HG03196 (cell line): ENCODE results near the gene ARFGAP3.
A peak's percentile ranks its signal among the peaks of the same experiment; 100 is the strongest.

ENCODE experiments used
- ATAC-seq: cut with Tn5 transposase; IDR thresholded peaks from one replicate; pipeline ENCODE4 v1.9.1; 2021; ENCODE audit not compliant: unreplicated experiment

ARFGAP3 gene

DNA sequence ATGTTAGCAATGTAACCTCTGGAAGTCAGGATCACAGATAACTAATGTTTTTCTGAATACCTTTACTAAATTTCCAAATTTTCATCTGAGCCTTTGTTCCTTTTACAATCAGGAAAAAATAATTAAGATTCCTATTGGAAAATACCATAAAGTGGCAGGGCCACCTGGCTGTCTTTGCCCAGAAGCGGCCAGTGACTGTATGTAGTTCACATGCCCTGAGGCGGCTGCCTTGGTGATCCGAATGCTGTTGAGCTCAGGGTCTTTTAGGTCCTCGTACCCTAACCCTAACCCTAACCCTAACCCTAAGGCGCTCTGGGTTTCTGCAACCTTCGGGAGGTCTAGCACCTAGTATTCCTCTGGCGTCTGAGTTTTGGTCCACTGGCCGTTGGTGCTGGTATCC, 8.5 kb upstream of the ARFGAP3 start:
- no peak for ATAC-seq

DNA sequence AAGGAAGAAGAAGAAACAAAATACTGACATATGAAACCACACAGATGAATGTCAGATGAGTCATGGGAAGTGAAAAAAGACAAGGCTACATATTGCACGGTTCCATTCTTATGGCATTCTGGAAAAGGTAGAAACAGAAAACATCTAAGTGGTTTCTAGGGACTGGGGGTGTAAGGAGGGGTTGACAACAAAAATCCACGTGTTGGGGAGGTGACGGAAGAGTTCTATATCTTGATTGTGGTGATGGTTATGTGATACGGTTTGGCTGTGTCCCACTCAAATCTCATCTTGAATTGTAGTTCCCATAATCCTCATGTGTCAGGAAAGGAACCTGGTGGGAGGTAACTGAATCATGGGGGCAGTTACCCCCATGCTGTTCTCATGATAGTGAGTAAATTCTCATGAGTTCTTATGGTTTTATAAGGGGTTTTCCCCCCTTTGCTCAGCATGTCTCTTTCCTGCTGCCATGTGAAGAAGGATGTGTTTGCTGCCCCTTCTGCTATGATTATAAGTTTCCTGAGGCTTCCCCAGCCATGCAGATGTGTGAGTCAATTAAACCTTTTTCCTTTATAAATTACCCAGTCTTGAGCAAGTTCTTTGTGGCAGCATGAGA, 6.4 kb upstream of the ARFGAP3 start:
- no peak for ATAC-seq

DNA sequence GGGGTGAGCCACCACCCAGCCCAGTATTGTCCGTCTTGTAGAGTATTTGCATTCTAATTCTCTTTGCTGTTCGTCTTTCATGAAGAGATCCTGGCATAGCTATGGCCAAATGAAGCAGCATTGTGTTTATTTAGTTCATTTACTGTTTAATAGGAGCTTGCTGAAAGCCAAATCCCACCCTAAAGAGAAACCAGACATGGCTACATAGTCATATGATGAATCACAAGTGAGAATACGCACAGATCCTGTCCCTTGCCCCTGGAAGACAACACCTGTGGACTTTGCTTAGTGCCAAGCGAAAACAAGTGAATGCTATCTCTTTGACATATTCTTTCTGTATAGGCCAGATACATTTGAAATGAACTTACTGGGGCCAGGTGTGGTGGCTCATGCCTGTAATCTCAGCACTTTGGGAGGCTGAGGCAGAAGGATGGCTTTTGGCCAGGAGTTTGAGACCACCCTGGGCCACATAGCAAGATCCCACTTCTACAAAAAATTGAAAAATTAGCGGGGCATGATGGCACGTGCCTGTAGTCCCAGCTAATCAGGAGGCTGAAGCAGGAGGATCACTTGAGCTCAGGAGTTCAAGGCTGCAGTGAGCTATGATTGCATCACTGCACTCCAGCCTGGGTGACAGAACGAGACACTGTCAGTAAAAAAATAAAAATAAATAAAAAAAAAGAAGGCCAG, 5.1 kb upstream of the ARFGAP3 start:
- no peak for ATAC-seq

DNA sequence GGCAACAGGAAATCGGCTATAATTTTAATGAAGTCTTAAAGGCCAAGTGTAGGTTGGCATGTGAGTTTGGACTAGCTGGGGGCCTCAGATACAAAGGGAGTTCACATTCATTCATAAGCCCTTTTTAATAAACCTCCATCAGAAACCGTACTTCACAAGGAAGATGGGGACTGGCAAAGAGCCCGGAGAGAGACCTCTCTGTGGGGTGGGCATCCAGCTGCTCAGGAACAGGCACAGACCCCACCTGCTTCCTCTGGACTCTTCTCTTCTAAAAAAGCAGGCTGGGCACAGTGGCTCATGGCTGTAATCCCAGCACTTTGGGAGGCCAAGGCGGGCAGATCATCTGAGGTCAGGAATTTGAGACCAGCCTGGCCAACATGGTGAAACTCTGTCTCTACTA, 3.9 kb upstream of the ARFGAP3 start:
- ATAC-seq, result no peak

DNA sequence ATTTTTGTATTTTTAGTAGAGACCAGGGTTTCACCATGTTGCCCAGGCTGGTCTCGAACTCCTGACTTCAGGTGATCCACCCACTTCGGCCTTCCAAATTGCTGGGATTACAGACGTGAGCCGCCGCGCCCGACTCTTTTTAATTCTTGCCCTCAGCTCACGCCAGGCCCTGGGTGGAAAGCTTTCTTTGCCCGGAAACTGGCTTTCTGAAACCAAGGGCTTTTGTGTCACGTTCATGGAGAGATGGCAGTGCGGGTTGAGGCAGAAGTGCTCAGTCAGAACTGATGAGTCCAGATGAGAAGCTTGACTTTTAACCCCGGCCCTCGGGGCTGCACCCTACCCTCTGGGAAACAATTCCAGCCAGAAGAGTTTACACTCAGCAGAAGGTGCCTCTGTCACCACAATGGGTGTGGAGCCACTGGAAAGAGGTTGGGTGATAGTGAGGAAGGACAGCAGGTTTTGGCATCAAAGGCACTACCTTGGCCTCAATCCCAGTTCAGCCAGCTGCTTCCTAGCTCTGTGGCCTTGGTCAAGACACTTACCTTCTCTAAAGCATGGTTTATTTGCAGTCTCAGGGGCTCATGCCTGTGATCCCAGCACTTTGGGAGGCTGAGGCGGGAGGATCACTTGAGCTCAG, 890 bp upstream of the ARFGAP3 start:
- ATAC-seq, result no peak

DNA sequence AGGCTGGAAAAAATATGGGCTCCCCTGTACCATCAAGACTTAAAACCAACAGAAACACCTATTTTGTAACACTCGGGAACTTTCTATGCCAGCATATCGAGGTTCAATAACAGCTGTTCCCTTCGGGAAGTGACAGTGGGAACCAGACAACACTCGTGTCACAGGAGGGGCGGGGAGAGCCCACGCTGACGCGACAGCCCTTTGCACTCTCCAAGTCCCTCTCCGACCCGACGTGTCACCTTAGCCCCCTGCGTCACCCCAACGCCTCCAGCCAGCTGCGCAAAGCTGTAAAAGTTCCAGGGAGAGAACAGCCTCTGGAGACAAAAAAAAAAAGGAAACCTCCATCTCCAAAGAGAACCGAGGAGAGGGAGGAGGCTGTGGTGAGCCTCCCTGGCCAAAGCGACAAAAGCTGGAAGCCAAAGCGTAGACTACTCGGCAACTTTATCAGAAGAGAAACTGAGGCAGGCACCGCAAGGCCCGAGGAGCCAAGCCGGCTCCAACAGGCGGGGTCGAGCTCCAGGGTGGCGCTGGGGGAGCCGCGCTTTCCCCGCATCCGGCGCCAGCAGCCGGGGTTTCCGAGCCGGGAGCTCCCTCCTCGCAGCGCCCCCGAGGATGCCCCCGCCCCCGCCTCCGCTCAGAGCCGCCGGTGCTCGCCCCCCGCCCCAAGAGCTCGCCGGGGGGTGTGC, 751 bp downstream of the ARFGAP3 start:
- ATAC-seq, result peak; percentile 21

DNA sequence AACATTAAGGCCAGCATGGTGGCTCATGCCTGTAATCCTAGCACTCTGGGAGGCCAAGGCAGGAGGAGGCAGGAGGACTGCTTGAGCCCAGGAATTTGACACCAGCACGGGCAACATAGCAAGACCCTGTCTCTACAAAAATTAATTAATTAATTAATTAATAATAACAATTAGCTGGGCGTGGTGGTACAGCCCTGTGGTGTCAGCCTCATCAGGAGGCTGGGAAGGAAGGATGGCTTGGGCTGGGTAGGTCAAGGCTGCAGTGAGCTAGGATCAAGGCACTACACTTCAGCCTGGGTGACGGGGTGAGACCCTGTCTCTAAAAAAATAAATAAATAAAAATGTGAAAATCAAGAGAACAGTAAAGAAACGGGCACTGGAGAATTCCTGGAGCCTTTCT, 1.4 kb downstream of the ARFGAP3 start:
- no peak for ATAC-seq

DNA sequence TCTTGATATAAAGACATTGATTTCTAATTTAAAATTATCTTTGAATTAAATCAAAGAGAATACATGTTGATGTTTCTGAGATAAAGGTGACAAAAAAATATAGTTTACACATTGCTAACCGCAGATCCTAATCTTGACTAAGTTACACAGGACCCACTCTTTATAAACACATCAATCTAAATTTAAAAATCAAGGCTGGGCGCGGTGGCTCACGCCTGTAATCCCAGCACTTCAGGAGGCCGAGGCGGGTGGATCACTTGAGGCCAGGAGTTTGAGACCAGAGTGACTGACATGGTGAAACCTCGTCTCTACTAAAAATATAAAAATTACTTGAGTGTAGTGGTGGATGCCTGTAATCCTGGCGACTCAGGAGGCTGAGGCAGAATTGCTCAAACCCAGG, 1.9 kb downstream of the ARFGAP3 start:
- ATAC-seq, result no peak

DNA sequence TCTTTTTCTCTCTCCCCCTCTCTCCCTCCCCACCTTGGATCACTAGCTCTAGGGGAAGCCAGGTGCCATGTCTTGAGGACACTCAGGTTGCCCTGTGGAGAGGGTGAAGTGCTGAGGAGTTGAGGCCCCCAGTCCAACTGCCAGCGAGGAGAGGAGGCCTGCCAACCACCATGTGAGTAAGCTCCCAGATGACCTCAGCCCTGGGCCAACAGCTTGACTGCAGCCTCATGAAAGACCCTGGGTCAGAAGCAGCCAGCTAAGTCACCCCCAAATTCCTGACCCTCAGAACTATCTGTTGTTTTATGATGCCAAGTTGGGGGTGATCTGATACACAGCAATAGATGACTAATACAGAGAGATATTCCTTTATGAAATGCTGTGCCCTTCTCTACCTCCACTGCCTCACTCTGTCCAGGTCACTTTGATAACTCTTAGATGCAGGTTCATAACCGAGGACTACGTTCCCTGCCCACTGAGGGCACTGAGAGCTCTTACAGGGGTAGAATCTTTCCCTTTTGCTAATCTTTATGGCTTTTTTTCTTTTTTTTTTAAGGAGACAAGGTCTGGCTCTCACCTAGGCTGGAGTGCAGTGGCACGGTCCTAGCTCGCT, 8.0 kb downstream of the ARFGAP3 start:
- no peak for ATAC-seq

DNA sequence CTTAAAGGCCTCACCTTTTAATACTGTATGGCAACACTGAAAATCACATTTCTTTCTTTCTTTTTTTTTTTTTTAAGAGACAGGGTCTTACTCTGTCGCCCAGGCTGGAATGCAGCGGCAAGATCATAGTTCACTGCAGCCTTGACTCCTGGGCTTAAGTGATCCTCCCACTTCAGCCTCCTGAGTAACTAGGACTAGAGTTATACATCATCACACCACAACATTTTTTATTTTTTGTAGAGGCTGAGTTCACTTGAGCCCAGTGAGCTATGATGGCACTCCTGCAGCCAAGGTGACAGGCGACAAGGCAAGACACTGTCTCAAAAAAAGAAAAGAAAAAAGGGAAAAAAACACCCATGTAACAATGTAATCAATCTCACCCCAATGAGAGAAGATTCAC, 10.0 kb downstream of the ARFGAP3 start:
- ATAC-seq, result no peak

DNA sequence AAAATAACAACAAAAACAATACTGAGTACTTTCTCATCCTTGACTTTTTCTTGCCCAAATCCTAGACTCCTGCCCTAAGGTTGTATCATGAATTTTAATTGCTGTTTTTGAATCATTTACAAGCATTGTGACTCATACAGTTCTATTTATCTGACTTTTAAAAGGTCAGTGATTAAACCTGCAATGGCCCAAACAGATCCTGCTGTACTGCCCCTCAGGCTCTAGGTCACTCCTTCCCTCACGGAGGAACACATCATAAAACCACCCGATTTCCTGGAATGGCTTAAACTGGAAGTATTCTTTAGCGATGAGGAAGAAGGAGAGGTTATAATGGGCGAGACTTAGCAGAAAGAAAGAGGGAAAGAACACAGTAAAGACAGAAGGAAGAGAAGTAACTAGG, 12.3 kb downstream of the ARFGAP3 start:
- ATAC-seq, result no peak

DNA sequence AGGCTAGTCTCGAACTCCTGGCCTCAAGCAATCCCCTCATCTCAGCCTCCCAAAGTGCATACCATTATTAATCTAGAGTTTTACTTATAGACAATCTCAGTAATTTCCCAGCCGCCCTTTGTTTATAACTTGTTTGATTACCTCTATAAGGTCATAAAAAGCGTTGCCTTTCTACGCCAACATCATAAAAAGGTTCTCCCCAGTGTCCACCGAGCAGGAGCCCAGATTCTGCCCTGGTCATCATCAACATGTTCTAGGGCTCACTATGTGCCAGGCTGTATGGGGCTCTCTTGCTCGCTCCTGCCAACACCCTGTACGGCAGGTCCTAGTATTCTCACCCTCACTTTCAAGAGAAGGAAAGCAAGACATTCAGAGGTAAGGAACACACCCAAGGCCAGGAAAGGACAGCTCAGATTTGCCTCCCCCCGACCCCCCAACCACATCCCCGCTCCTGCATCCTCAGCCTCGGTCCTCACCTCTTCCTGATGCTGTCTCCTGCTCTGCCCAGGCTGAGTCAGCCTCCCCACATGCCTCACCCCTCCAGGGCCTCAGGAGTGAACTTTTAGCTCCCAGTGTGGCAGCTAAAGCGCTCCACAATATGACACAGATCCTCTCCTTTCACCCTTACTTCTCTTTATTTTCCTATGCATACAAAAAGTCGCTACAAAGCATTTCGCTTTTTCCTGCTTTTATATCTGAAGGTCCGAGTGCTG, 14.3 kb downstream of the ARFGAP3 start:
- no peak for ATAC-seq

DNA sequence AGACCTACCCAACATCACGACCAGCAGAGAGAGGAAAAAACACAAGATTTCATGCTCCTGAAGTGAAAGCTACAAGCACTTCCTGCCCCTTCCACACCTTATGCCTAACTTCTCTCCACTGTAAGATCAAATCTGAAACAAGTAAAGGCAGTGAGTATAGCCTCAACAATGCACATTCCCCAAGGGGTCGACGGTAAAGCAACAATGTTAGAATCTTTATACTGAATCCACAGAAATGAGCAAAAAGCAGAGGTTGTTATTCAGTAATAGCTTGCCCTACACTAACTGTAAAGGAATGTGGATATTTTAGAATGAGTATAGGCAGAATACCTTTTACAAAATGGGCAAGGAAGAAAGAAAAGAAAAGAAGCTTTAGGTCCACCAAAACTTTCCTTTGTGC, 15.6 kb downstream of the ARFGAP3 start:
- no peak for ATAC-seq

DNA sequence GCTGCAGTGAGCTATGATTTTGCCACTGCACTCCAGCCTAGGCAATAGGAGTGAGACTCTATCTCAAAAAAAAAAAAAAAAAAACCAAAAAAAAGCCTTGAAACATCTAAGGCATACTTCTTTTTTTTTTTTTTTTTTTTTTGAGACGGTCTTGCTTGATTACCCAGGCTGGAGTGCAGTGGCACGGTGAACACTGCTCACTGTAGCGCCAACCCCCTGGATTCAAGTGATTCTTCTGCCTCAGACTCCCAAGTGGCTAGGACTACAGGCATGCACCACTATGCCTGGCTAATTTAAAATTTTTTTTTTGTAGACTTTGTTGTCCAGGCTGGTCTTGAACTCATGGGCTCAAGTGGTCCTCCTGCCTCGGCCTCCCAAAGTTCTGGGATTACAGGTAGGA, 19.5 kb downstream of the ARFGAP3 start:
- ATAC-seq, result no peak

DNA sequence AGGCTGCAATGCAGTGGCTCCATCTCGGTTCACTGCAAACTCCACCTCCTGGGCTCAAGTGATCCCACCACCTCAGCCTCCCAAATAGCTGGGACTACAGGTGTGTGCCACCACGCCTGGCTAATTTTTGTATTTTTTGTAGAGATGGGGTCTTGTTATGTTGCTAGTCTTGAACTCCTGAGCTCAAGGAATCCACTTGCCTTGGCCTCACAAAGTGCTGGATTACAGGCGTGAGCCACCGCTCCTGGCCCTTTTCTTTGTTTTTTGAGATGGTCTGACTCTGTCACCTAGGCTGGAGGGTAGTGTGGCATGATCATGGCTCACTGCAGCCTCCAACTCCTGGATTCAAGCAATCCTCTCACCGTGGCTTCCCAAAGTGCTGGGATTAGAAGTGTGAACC, 21.0 kb downstream of the ARFGAP3 start:
- ATAC-seq, result no peak

DNA sequence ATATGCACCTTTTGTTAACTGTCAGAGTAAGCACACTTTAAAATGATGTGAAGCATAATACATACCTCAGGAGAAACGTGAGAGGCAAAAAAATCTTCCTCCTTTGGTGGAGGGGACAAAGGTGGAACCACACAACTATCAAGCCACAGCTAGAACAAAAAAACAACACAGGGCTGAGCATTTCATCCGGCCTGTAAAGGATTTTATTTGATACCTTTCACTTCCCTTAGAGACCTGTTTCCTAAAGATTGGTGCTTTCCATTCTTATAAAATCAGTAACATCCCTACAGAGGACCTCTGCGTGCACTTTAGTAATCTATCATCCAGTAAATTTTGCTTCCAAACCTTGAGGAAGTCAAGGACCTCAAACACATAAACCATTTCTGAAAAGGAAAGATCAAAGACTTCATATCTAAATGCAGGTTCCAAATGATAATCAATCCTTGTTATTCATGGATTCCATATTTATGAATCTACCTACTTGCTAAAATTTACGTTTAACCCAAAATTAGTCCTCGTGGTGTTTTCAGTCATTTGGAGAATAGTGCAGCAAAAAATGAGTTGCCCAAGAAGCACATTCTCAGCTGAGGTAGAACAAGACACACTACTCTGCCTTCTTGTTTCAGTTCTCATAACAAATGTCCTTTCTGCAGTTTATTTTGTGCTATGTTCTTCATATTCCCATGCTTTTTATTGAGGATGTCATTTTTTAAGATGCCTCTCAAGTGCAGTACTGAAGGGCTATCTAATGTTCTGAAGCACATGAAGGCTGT, 22.7 kb downstream of the ARFGAP3 start:
- no peak for ATAC-seq

DNA sequence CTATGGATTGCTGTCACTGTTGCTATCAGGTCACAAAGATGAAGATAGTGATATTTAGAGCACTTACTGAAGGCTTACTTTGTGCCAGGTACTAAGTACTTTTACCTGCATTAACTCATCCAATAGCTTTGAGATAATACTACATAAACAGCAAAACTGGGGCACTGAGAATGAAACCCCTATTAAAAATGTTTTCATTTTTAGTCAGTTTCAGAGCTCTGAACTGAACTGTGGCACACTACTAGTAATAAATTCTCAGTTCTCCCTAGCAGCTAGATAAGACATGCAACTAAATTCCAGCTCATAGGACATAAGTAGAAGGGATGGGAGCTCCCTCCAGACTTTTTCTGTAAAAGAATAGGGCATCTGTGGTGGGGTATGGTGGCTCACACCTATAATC, 24.0 kb downstream of the ARFGAP3 start:
- no peak for ATAC-seq

DNA sequence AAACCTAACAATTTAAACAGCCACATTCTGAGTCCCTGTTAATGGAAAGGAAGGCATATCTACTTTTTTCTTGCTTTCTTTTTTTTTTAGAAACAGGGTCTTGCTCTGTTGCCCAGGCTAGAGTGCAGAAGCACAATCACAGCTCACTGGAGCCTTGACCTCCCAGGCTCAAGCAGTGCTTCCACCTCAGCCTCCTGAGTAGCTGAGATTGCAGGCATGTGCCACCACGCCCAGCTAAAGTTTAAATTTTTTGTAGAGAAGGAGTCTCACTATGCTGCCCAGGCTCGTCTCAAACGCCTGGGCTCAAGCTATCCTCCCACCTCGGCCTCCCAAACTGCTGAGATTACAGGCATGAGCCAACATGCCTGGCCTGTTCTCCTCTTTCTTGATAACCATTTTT, 25.4 kb downstream of the ARFGAP3 start:
- no peak for ATAC-seq

DNA sequence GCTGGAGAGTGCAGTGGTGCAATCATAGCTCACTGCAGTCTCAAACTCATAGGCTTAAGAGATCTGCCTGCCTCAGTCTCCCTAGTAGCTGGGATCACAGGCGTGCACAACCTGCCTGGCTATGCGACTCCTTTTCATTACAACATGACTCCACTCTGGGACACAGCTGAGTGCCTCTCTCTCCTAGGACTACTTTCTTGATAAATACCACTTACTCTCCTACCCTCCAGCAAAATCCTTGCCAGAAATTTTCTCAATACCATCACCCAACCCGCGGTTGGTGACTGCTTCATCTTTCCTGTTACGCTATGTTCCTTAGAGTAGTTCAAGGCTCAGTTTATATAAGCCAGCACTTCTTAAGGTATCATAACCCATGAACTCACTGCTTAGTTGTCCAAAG, 26.9 kb downstream of the ARFGAP3 start:
- ATAC-seq, result no peak

DNA sequence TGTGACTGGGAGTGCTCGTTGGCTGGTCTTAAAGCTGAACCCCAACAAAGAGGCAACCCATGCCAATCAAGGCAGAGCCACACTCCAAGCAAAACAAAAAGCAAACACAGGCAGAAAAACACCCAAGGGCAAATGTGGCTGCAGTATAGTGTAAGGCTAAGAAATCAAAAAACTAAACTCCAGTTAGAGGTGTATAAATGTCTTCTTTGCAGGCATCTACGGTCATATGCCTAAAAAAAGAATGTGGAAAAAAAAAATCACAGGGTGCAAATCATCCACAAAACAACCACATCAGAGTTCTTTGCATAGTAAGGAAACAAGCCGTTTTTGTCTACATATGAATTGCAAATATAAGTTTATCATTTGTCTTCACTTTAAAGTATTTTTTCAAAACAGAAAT, 27.8 kb downstream of the ARFGAP3 start:
- ATAC-seq, result no peak
